B cell (primary cell): ENCODE measurements around the gene MTUS2. TPM values are rescaled to one million over a fixed set of nuclear protein-coding genes. Genes with fewer than 3 reads are reported as not detected.

Experiments used
- ATAC-seq: fragments of 200-7000 bp; cut with Tn5 transposase; one replicate; pipeline ENCODE4 v1.10.0; 2021; ENCODE audit warnings: low read depth, mild to moderate bottlenecking, moderate number of reproducible peaks, moderate library complexity
- CTCF ChIA-PET: fragments of 350-600 bp; sonication (Branson Sonifier 250); formaldehyde crosslinking; loops from one replicate; lab custom pipeline; 2021; ENCODE audit warnings: antibody characterized with exemption, inconsistent platforms; lab: Charles Lee
- POLR2A ChIA-PET: fragments of 350-600 bp; sonication (Branson Sonifier 250); formaldehyde crosslinking; loops from one replicate; lab custom pipeline; 2021; ENCODE audit warnings: antibody characterized with exemption; lab: Charles Lee
- DNase-seq: peaks from one replicate; pipeline ENCODE4 v3.0.0; 2013
- H2AFZ ChIP-seq: 2 replicates; pipeline ENCODE4 v1.6.1; 2012; ENCODE audit warnings: mild to moderate bottlenecking, low read depth, low read length; ENCODE audit not compliant: insufficient read depth, poor library complexity, severe bottlenecking
- H3K27ac ChIP-seq, 2 donors: 1 replicate in 1 of 2; 2 replicates in 1 of 2; pipeline ENCODE4 v1.5.1; 2012 to 2013; ENCODE audit warnings: low read length in 2 of 2, mild to moderate bottlenecking in 2 of 2, moderate library complexity in 1 of 2
- H3K27me3 ChIP-seq, 4 experiments: fragments of 200-600 bp in 1 of 4; sonication (generic) in 1 of 4; replicated peaks in 1 of 4; 1 replicate in 2 of 4; 2 replicates in 2 of 4; pipeline versions ENCODE4 v1.6.1 to v1.7.0; 2013 to 2016; ENCODE audit warnings: low read length in 3 of 4, mild to moderate bottlenecking in 2 of 4, mixed read lengths in 1 of 4, moderate library complexity in 1 of 4; ENCODE audit not compliant: insufficient read depth in 4 of 4, control insufficient read depth in 3 of 4; ENCODE audit errors: control extremely low read depth in 1 of 4
- H3K36me3 ChIP-seq, 2 experiments: replicated peaks in 1 of 2; 1 replicate in 1 of 2; 2 replicates in 1 of 2; pipeline versions ENCODE4 v1.6.1 to v1.7.1; 2013; ENCODE audit warnings: low read length in 1 of 2; ENCODE audit not compliant: insufficient read depth in 2 of 2, control insufficient read depth in 1 of 2; ENCODE audit errors: control extremely low read depth in 1 of 2, extremely low read depth in 1 of 2
- H3K4me1 ChIP-seq, 2 donors: fragments of 200-600 bp in 1 of 2; sonication (generic) in 1 of 2; 1 replicate in 1 of 2; 2 replicates in 1 of 2; pipeline versions ENCODE4 v1.5.1 to v1.6.1; 2013 to 2017; ENCODE audit warnings: low read length in 2 of 2; ENCODE audit not compliant: control insufficient read depth in 2 of 2, insufficient read depth in 2 of 2
- H3K4me2 ChIP-seq: replicated peaks from 2 replicates; pipeline ENCODE3; 2012; ENCODE audit warnings: mild to moderate bottlenecking, low read depth, low read length; ENCODE audit not compliant: poor library complexity, severe bottlenecking
- H3K4me3 ChIP-seq, 5 experiments: fragments of 200-600 bp in 1 of 5; sonication (generic) in 1 of 5; 1 replicate in 3 of 5; 2 replicates in 2 of 5; pipeline versions ENCODE4 v1.5.1 to v1.7.0; 2011 to 2016; ENCODE audit warnings: low read length in 4 of 5, mild to moderate bottlenecking in 4 of 5, low read depth in 2 of 5, control low read depth in 1 of 5, moderate library complexity in 1 of 5; ENCODE audit not compliant: insufficient read depth in 1 of 5; ENCODE audit errors: control extremely low read depth in 1 of 5, extremely low read depth in 1 of 5
- H3K79me2 ChIP-seq: fragments of 200-600 bp; sonication (generic); one replicate; pipeline ENCODE4 v1.6.0; 2016; ENCODE audit warnings: low read length; ENCODE audit not compliant: control insufficient read depth, insufficient read depth
- H3K9ac ChIP-seq: fragments of 200-600 bp; sonication (generic); 2 replicates; pipeline ENCODE4 v1.6.1; 2017; ENCODE audit warnings: mild to moderate bottlenecking, low read length, moderate library complexity
- H3K9me3 ChIP-seq, 3 donors: one replicate each; pipeline versions ENCODE4 v1.6.1 to v1.7.1; 2013; ENCODE audit warnings: low read length in 2 of 3; ENCODE audit not compliant: control insufficient read depth in 2 of 3, insufficient read depth in 1 of 3; ENCODE audit errors: control extremely low read depth in 1 of 3
- H4K20me1 ChIP-seq: 2 replicates; pipeline ENCODE4 v1.6.0; 2012; ENCODE audit warnings: mild to moderate bottlenecking, low read length; ENCODE audit not compliant: insufficient read depth, control insufficient read depth, poor library complexity, severe bottlenecking
- H3K27ac Mint-ChIP-seq: one replicate; pipeline ENCODE4 v1.8.0; 2021; ENCODE audit warnings: mixed read lengths
- H3K27me3 Mint-ChIP-seq: one replicate; pipeline ENCODE4 v1.8.0; 2021; ENCODE audit warnings: mixed read lengths
- H3K4me1 Mint-ChIP-seq: one replicate; pipeline ENCODE4 v1.8.0; 2021; ENCODE audit warnings: mixed read lengths
- H3K4me3 Mint-ChIP-seq: one replicate; pipeline ENCODE4 v1.8.0; 2021; ENCODE audit warnings: mixed read lengths
- H3K9me3 Mint-ChIP-seq: one replicate; pipeline ENCODE4 v1.8.0; 2022; ENCODE audit warnings: mixed read lengths; ENCODE audit not compliant: insufficient read depth
- EZH2 ChIP-seq: IDR thresholded peaks from 2 replicates; pipeline ENCODE4 v1.6.1; 2012; ENCODE audit warnings: borderline replicate concordance, low read depth, mild to moderate bottlenecking, moderate library complexity, low read length; ENCODE audit not compliant: insufficient read depth, poor library complexity, severe bottlenecking
- WGBS: methylation state at CpG from one replicate; pipeline ENCODE4 v1.1.5; 2013; ENCODE audit warnings: missing lambda C conversion rate; ENCODE audit not compliant: insufficient coverage; 5-methylcytosine and 5-hydroxymethylcytosine counted together
- intact Hi-C: fragments of 100-400 bp; cut with micrococcal nuclease; formaldehyde crosslinking; loops from one replicate; pipeline ENCODE4 v1.10.0; 2022
- polyA plus RNA-seq: library from polyadenylated mRNA; depleted of rRNA; stranded (reverse); fragments of >200 nt; gene quantifications from 2 replicates; pipeline ENCODE4 v1.2.3, GENCODE V29; 2012
- total RNA-seq, 2 donors: library from RNA; stranded (reverse); fragments of 120-200 nt in 1 of 2; gene quantifications; 1 replicate in 1 of 2; 2 replicates in 1 of 2; pipeline versions ENCODE4 v1.2.3 to v1.2.4, GENCODE V29; 2013 to 2022
- TF ChIP-seq, protein P1 (sequence below): fragments of 200-600 bp; IDR thresholded peaks from one replicate; pipeline ENCODE4 v1.8.0; 2022; ENCODE audit warnings: antibody characterized with exemption, mild to moderate bottlenecking

The MTUS2 gene
- total and polyA plus RNA-seq, 2 donors (not counting 1 experiment from before 2014, with no cell fraction given), result 0.12 TPM; not detected in 1

DNA sequence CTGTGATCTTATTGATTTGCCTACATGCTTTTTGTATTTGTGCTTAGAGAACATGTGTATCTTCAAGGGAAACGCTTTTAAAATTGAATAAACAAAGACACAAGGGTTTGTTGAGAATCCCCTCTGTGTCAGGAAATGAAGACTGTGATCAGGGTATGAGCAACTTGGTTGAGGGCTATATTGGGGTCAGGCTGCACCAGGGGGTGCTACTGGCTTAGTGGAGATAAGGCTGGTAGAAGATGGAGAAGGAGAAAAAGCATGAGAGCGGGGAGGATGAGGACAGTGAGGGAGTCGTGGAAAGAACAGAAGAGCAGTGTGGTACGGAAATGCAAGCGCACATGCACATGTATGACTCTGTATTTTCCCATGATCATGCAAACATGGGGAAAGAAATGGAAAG is 201.6 kb downstream of the MTUS2 start:
- 93% methylated on average over 5 of the region's 5 CpGs for WGBS
- Mint-ChIP-seq H3K27me3 (no peaks in the 10 kb centered on the region), H3K9me3 (no peaks in the 10 kb centered on the region), H3K27ac (no peak overlapping the region), H3K4me1 (peaks cover 3% of the 10 kb centered on the region), H3K4me3 (no peak overlapping the region)
- Histone ChIP-seq H3K36me3 (no peaks in the 10 kb centered on the region), H4K20me1 (no peaks in the 10 kb centered on the region), H3K79me2 (no peaks in the 10 kb centered on the region), H3K27me3 (no peaks in the 10 kb centered on the region), H3K4me3 (no peak overlapping the region), H3K4me2 (no peak overlapping the region), H3K9me3 (peaks cover 0 to 4% (median 0%) of the 10 kb centered on the region in 3 donors), H3K9ac (no peak overlapping the region), H3K4me1 (no peaks in the 10 kb centered on the region), H2AFZ (no peak overlapping the region), H3K27ac (no peak overlapping the region)
- TF ChIP-seq, protein P1, sequence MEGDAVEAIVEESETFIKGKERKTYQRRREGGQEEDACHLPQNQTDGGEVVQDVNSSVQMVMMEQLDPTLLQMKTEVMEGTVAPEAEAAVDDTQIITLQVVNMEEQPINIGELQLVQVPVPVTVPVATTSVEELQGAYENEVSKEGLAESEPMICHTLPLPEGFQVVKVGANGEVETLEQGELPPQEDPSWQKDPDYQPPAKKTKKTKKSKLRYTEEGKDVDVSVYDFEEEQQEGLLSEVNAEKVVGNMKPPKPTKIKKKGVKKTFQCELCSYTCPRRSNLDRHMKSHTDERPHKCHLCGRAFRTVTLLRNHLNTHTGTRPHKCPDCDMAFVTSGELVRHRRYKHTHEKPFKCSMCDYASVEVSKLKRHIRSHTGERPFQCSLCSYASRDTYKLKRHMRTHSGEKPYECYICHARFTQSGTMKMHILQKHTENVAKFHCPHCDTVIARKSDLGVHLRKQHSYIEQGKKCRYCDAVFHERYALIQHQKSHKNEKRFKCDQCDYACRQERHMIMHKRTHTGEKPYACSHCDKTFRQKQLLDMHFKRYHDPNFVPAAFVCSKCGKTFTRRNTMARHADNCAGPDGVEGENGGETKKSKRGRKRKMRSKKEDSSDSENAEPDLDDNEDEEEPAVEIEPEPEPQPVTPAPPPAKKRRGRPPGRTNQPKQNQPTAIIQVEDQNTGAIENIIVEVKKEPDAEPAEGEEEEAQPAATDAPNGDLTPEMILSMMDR, result no peak
- no peak for ATAC-seq
- ChIA-PET CTCF (no interaction called here), POLR2A (no interaction called here)
- DNase-seq, result no peak
- intact Hi-C loops, result no loop called here

- H3K27me3 Mint-ChIP-seq, result no peaks in the 10 kb centered on the region
Observed at GRCh38 chr13:29022410-29022809, 202.3 kb downstream of the MTUS2 start.

More at GRCh38 chr13:29022410-29022809, 202.3 kb downstream of the MTUS2 start:
- H2AFZ ChIP-seq, result no peak overlapping the region
- H3K9ac ChIP-seq, result no peak overlapping the region
- 83% methylated on average over 1 of the region's 4 CpGs for WGBS
- Mint-ChIP-seq H3K27ac (no peak overlapping the region), H3K9me3 (no peaks in the 10 kb centered on the region), H3K4me1 (peaks cover 3% of the 10 kb centered on the region), H3K4me3 (no peak overlapping the region)
- no peaks in the 10 kb centered on the region for H3K4me1 ChIP-seq
- ATAC-seq, result no peak
- H3K9me3 ChIP-seq, result peaks cover 0 to 5% (median 0%) of the 10 kb centered on the region in 3 donors
- DNase-seq, result no peak
- no peaks in the 10 kb centered on the region for H3K36me3 ChIP-seq
- intact Hi-C loops, result no loop called here
- ChIA-PET POLR2A (no interaction called here), CTCF (no interaction called here)
- no peaks in the 10 kb centered on the region for H3K27me3 ChIP-seq
- H3K79me2 ChIP-seq, result no peaks in the 10 kb centered on the region
- H4K20me1 ChIP-seq, result no peaks in the 10 kb centered on the region
- TF ChIP-seq EZH2, result no peak
- TF ChIP-seq, protein P1, result no peak
- H3K27ac ChIP-seq, result no peak overlapping the region
- H3K4me2 ChIP-seq, result no peak overlapping the region
- no peak overlapping the region for H3K4me3 ChIP-seq
